Vagina (tissue), 2 donors: ENCODE results near the gene STAB1.

Experiments used
- POLR2A ChIP-seq, 2 donors: fragments of 450-650 bp; IDR thresholded peaks; one replicate each; pipeline ENCODE4 v1.6.1; 2017; ENCODE audit warnings: antibody characterized with exemption in 2 of 2, mild to moderate bottlenecking in 2 of 2, moderate library complexity in 2 of 2
- TF ChIP-seq, protein P1 (sequence below), 3 experiments: fragments of 450-650 bp in 2 of 3; fragments of 200-600 bp in 1 of 3; sonication (generic) in 1 of 3; IDR thresholded peaks; one replicate each; pipeline ENCODE4 v1.5.1; 2017 to 2019; ENCODE audit warnings: antibody characterized with exemption in 3 of 3, mild to moderate bottlenecking in 2 of 3, moderate library complexity in 2 of 3

DNA sequence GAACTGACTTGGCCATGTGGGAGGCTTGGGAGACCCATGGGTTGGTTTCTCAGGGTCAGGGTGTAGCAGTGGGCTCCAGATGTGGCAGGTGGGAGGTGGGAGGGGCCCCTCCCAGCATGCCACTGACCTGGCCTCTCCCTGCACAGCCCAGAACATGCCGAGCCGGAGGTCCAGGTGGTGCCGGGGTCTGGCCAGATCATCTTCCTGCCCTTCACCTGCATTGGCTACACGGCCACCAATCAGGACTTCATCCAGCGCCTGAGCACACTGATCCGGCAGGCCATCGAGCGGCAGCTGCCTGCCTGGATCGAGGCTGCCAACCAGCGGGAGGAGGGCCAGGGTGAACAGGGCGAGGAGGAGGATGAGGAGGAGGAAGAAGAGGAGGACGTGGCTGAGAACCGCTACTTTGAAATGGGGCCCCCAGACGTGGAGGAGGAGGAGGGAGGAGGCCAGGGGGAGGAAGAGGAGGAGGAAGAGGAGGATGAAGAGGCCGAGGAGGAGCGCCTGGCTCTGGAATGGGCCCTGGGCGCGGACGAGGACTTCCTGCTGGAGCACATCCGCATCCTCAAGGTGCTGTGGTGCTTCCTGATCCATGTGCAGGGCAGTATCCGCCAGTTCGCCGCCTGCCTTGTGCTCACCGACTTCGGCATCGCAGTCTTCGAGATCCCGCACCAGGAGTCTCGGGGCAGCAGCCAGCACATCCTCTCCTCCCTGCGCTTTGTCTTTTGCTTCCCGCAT lies 7.9 kb upstream of the STAB1 start:
- TF ChIP-seq, protein P1, sequence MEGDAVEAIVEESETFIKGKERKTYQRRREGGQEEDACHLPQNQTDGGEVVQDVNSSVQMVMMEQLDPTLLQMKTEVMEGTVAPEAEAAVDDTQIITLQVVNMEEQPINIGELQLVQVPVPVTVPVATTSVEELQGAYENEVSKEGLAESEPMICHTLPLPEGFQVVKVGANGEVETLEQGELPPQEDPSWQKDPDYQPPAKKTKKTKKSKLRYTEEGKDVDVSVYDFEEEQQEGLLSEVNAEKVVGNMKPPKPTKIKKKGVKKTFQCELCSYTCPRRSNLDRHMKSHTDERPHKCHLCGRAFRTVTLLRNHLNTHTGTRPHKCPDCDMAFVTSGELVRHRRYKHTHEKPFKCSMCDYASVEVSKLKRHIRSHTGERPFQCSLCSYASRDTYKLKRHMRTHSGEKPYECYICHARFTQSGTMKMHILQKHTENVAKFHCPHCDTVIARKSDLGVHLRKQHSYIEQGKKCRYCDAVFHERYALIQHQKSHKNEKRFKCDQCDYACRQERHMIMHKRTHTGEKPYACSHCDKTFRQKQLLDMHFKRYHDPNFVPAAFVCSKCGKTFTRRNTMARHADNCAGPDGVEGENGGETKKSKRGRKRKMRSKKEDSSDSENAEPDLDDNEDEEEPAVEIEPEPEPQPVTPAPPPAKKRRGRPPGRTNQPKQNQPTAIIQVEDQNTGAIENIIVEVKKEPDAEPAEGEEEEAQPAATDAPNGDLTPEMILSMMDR (IDR thresholded peaks at IDR 0.05) = no peak
- no peak for TF ChIP-seq POLR2A (IDR thresholded peaks at IDR 0.05)
